ENCODE data around the gene CDKN2B. TPM values are rescaled to one million over a fixed set of nuclear protein-coding genes. Genes with fewer than 3 reads are reported as not detected.

Gene CDKN2B
- total RNA-seq, 2 donors from 2014 or later, result 2.5 to 3.9 TPM

DNA sequence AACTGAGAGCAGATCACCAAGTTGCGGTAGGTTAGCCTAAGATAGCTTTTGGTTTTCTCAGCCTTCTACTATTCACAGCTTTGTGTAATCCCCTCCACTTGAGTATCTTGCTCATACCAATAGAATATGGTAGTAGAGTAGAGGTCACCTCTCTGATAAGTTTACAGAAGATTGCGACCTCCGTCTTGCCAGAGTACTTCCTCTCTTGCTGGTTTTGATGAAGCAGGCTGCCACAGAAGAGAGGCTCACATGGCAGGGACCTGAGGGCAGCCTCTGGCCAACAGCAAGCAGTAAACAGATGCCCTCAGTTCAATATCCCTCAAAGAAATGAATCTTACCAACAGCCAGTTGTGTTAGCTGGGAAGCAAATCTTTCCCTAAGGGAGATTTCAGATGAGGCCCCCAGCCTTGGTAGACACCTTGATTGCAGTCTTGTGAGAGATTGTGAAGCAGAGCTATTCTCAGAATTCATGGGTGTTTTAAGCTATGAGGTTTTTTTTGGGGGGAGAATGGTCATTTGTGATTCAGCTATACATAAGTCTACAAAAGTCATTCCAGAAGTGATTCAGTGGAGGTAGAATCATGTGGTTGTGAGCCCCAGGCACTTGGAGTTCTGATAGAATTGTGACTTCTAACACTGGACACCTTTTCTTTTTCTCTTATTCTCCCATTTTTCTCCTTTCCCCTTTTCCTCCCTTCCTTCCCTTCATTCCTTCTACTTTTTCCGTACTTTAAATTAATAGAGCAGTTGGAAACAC lies 22.7 kb upstream of the CDKN2B start:
- H3K4me3 ChIP-seq, result no peak overlapping the region
- no peak overlapping the region for H3K27ac ChIP-seq
- no peaks in the 10 kb centered on the region for H3K27me3 ChIP-seq
- no peaks in the 10 kb centered on the region for H3K9me3 ChIP-seq
- TF ChIP-seq, protein P1, sequence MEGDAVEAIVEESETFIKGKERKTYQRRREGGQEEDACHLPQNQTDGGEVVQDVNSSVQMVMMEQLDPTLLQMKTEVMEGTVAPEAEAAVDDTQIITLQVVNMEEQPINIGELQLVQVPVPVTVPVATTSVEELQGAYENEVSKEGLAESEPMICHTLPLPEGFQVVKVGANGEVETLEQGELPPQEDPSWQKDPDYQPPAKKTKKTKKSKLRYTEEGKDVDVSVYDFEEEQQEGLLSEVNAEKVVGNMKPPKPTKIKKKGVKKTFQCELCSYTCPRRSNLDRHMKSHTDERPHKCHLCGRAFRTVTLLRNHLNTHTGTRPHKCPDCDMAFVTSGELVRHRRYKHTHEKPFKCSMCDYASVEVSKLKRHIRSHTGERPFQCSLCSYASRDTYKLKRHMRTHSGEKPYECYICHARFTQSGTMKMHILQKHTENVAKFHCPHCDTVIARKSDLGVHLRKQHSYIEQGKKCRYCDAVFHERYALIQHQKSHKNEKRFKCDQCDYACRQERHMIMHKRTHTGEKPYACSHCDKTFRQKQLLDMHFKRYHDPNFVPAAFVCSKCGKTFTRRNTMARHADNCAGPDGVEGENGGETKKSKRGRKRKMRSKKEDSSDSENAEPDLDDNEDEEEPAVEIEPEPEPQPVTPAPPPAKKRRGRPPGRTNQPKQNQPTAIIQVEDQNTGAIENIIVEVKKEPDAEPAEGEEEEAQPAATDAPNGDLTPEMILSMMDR (IDR thresholded peaks at IDR 0.05), result no peak
- DNase-seq (ENCODE audit: low spot score), result no peak
- H3K4me1 ChIP-seq, result no peaks in the 10 kb centered on the region
- H3K36me3 ChIP-seq, result no peaks in the 10 kb centered on the region

DNA sequence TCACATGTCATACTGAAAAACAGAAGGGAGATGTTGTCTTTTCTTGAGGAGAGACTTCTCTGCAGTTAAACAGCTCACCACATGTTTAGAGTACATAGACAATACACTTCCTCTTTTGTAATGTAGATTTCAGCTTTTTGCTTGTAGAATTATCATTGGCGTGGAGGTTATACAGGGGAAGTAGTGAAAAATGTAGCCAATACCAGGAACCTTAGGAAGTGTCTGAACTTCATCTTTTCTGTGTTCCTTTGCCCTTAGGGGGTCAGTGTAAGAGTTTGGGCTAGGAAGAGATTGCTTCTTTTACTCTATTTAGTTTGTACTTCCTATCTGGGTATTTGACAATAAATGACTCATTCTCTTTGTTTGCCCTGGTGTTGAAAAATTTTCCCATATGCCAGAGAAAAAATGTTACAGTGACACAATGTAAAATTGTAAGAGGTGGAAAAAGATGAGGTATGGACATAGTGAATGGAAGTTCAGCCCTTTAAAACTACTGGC lies 21.0 kb upstream of the CDKN2B start:
- H3K27ac ChIP-seq, result no peak overlapping the region
- H3K4me3 ChIP-seq, result no peak overlapping the region
- H3K9me3 ChIP-seq, result no peaks in the 10 kb centered on the region
- DNase-seq (ENCODE audit: low spot score), result no peak
- no peaks in the 10 kb centered on the region for H3K4me1 ChIP-seq
- H3K27me3 ChIP-seq, result no peaks in the 10 kb centered on the region
- H3K36me3 ChIP-seq, result no peaks in the 10 kb centered on the region
- TF ChIP-seq, protein P1 (IDR thresholded peaks at IDR 0.05), result no peak

DNA sequence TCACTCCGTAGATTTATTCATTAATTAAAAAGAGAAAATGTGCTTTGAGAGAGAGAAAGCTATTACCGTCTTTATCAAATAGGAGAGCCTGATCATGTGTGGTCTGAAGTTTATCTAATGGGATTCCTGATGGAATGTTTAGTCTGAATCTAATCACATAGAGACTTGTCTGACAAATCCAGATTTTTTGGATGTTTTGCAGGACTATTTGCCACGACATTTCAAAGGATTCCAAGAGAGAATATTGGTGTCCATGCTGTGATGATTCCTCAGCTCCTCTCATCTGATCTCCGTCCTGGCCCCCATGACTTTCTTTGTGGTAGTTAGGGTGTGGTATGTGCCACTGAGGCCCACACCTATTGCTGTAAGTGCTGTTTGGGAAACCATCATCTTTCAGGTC lies 20.1 kb upstream of the CDKN2B start:
- no peak for DNase-seq (ENCODE audit: low spot score)
- Histone ChIP-seq H3K36me3 (no peaks in the 10 kb centered on the region), H3K27ac (no peak overlapping the region), H3K4me3 (no peak overlapping the region), H3K9me3 (no peaks in the 10 kb centered on the region), H3K27me3 (no peaks in the 10 kb centered on the region), H3K4me1 (no peaks in the 10 kb centered on the region)
- TF ChIP-seq, protein P1 (IDR thresholded peaks at IDR 0.05), result no peak

DNA sequence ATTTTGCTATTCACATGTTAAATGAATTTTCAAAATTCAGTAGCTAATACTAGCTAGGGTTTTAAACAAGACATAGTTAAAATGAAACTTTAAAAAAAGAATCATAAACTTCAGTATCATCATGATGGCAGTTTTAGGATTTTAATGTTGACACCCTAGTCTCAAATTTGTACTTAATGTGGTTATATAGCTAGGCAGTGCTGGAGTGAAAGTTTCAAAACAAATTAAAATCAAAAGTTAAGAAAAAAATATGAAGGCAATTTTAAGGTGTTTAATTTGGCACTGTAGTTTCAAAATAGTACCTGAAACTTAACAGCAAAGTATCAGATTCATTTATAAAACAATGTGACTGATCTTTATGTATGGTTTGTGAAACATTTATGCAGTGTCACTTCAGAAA lies 19.3 kb upstream of the CDKN2B start:
- no peaks in the 10 kb centered on the region for H3K4me1 ChIP-seq
- DNase-seq (ENCODE audit: low spot score), result no peak
- H3K9me3 ChIP-seq, result no peaks in the 10 kb centered on the region
- H3K27me3 ChIP-seq, result no peaks in the 10 kb centered on the region
- H3K4me3 ChIP-seq, result no peak overlapping the region
- H3K36me3 ChIP-seq, result no peaks in the 10 kb centered on the region
- H3K27ac ChIP-seq, result no peak overlapping the region
- TF ChIP-seq, protein P1 (IDR thresholded peaks at IDR 0.05), result no peak

DNA sequence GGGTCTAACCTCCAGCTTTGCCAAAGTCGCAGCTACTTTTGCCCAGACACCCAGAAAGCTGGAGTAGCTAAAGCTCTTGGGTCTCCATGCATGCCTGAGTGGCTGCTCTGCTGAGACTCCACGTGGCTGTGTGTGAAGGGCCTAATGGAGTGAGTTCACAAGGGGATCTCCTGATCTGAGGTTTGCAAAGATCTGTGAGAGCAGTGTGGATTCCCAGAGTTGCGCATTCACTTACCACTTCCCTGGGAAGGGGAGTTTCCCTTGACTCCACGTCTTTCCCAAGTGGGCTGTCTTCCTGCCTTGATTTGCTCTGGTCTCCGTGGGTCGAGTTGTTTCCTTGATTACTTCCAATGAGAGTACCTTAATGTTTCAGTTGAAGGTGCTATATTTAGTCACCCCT lies 17.6 kb upstream of the CDKN2B start:
- Histone ChIP-seq H3K27me3 (no peaks in the 10 kb centered on the region), H3K4me1 (no peaks in the 10 kb centered on the region), H3K9me3 (no peaks in the 10 kb centered on the region), H3K36me3 (no peaks in the 10 kb centered on the region), H3K27ac (no peak overlapping the region), H3K4me3 (no peak overlapping the region)
- TF ChIP-seq, protein P1 (IDR thresholded peaks at IDR 0.05), result no peak
- DNase-seq (ENCODE audit: low spot score), result no peak

DNA sequence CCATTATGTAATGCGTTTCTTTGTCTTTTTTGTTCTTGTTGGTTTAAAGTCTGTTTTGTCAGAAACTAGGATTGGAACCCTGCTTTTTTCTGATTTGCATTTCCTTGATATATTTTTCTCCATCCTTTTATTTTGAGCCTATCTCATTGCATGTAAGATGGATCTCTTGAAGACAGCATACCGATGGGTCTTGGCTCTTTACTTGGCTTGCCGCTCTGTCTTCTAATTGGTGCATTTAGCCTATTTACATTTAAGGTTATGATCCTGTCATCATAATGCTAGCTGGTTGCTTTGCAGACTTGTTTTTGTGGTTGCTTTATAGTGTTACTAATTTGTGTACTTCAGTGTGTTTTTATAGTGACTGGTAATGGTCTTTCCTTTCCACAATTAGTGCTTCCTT lies 13.3 kb upstream of the CDKN2B start:
- Histone ChIP-seq H3K4me3 (no peak overlapping the region), H3K4me1 (no peaks in the 10 kb centered on the region), H3K27me3 (no peaks in the 10 kb centered on the region), H3K9me3 (peaks cover 0 to 4% of the 10 kb centered on the region in 2 donors), H3K36me3 (no peaks in the 10 kb centered on the region), H3K27ac (no peak overlapping the region)
- TF ChIP-seq, protein P1 (IDR thresholded peaks at IDR 0.05), result no peak
- DNase-seq (ENCODE audit: low spot score), result no peak

All from right atrium auricular region (tissue), 2 donors.